ENCODE results near the gene DNMT3B. TPM values are rescaled to one million over a fixed set of nuclear protein-coding genes. Genes with fewer than 3 reads are reported as not detected.

Gene DNMT3B
- total and polyA plus RNA-seq, 3 donors from 2014 or later = 8.1 to 22.0 (median 20.6) TPM

GRCh38 chr20:32777177-32777956, 15.2 kb downstream of the DNMT3B start:
- no peaks in the 10 kb centered on the region for H3K9me3 ChIP-seq
- intact Hi-C loops (cut with DNase I; ENCODE audit: low total_unique reads) = no loop called here
- H3K36me3 ChIP-seq (ENCODE audit: low read depth, missing control alignments) = no peaks in the 10 kb centered on the region
- 83 to 86% methylated on average over 4 to 8 of the region's 8 CpGs for WGBS, 2 donors
- no peak for DNase-seq
- H3K4me1 ChIP-seq = peaks cover 12% of the 10 kb centered on the region
- H3K27me3 ChIP-seq = no peaks in the 10 kb centered on the region
- no peak overlapping the region for H3K27ac ChIP-seq
- no peak for TF ChIP-seq POLR2A (IDR thresholded peaks at IDR 0.05)
- TF ChIP-seq CTCF (IDR thresholded peaks at IDR 0.05) = no peak
- H3K4me3 ChIP-seq = no peak overlapping the region

DNA sequence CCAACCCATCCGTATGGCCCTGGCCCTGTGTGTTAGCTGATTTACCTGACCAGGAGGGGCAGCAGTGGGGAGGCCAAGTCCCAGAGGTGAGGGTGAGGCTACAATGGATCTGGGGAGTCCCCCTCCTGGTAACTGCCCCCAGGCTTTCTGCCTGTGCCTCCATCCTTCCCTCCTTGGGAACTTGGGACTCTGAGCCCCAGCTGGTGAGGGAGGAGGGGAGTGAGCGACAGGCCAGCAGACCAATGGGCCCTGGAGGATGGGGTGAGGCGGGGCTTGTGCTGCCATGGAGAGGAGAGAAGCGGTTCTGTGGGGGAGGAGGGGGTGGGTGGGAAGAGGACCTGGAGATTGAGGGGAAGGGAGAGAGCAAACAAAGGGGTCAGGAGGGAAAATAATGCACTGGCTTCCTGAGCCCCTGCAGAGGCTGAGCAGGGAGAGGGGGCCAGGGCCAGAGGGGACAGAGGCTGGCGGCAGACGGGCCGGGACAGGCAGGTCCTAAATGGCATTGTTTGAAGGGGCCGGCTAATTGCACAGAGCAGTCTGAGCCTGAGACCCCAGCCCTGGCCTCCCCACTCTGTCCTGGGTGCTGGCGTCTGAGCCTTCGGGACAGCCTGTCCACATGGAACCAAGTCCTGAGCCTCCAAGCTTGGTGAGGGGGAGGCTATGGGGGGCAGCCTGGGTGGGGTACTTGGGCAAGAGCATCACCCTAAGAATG, 17.5 kb downstream of the DNMT3B start:
- no peak for DNase-seq
- WGBS, 2 donors = 83 to 87% methylated on average over 8 to 10 of the region's 10 CpGs
- no peaks in the 10 kb centered on the region for H3K27me3 ChIP-seq
- peaks cover 3% of the 10 kb centered on the region for H3K4me1 ChIP-seq
- H3K36me3 ChIP-seq (ENCODE audit: low read depth, missing control alignments) = no peaks in the 10 kb centered on the region
- no peak for TF ChIP-seq CTCF (IDR thresholded peaks at IDR 0.05)
- TF ChIP-seq POLR2A (IDR thresholded peaks at IDR 0.05) = no peak
- no peaks in the 10 kb centered on the region for H3K9me3 ChIP-seq
- H3K27ac ChIP-seq = no peak overlapping the region
- intact Hi-C loops (cut with DNase I; ENCODE audit: low total_unique reads) = no loop called here
- H3K4me3 ChIP-seq = no peak overlapping the region

DNA sequence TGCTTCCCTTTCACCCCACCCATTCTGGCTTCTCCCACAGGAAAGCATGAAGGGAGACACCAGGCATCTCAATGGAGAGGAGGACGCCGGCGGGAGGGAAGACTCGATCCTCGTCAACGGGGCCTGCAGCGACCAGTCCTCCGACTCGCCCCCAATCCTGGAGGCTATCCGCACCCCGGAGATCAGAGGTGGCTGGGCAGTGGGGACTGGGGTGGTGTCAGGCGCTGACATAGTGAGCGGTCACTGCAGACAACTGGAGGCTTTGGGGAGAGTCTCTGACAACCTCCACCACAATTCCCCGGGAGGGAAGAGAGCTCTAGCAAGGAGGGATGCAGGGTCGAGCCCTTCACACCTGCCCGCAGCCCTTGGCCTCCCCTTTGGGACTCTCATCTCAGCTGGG, 18.1 kb downstream of the DNMT3B start:
- H3K36me3 ChIP-seq (ENCODE audit: low read depth, missing control alignments) = no peaks in the 10 kb centered on the region
- H3K9me3 ChIP-seq = no peaks in the 10 kb centered on the region
- TF ChIP-seq CTCF (IDR thresholded peaks at IDR 0.05) (no peak), POLR2A (IDR thresholded peaks at IDR 0.05) (no peak)
- peaks cover 3% of the 10 kb centered on the region for H3K4me1 ChIP-seq
- intact Hi-C loops (cut with DNase I; ENCODE audit: low total_unique reads) = no loop called here
- no peaks in the 10 kb centered on the region for H3K27me3 ChIP-seq
- no peak for DNase-seq
- 90 to 95% methylated on average over 13 to 16 of the region's 16 CpGs for WGBS, 2 donors
- H3K4me3 ChIP-seq = no peak overlapping the region
- no peak overlapping the region for H3K27ac ChIP-seq

GRCh38 chr20:32780749-32781655, 18.8 kb downstream of the DNMT3B start:
- no peaks in the 10 kb centered on the region for H3K36me3 ChIP-seq (ENCODE audit: low read depth, missing control alignments)

More at GRCh38 chr20:32780749-32781655, 18.8 kb downstream of the DNMT3B start:
- DNase-seq = no peak
- TF ChIP-seq CTCF (IDR thresholded peaks at IDR 0.05) = no peak
- TF ChIP-seq POLR2A (IDR thresholded peaks at IDR 0.05) = no peak
- Histone ChIP-seq H3K27me3 (no peaks in the 10 kb centered on the region), H3K27ac (no peak overlapping the region), H3K4me1 (peaks cover 3% of the 10 kb centered on the region), H3K9me3 (no peaks in the 10 kb centered on the region), H3K4me3 (no peak overlapping the region)
- WGBS, 2 donors = 85 to 89% methylated on average over 15 to 18 of the region's 18 CpGs
- intact Hi-C loops (cut with DNase I; ENCODE audit: low total_unique reads) = no loop called here
